Mucosa of gallbladder (tissue), 1 donor: Measurements from ENCODE around the gene N4BP2L1. TPM values are rescaled to one million over a fixed set of nuclear protein-coding genes. Genes with fewer than 3 reads are reported as not detected.

ENCODE experiments used
- DNase-seq: peaks from one replicate; pipeline ENCODE4 v3.0.0-alpha.2; 2020; ENCODE audit warnings: low spot score
- total RNA-seq: library from RNA; stranded (reverse); gene quantifications from one replicate; pipeline ENCODE4 v1.2.1, GENCODE V29; 2021
- donor health status: DM: no; HTN: no; CAD: no.

The N4BP2L1 gene
- total RNA-seq, result 7.2 TPM

- DNase-seq, result peak; percentile 70
Measured at GRCh38 chr13:32427852-32428580, at the start of gene N4BP2L1. TSS of gene N4BP2L1 (minus strand) at chr13:32428130. CDS start at chr13:32428082, 48 bp downstream.

GRCh38 chr13:32476892-32477291 lies 49.0 kb upstream of the N4BP2L1 start:
- DNase-seq, result no peak

GRCh38 chr13:32476021-32476731 lies 48.2 kb upstream of the N4BP2L1 start:
- DNase-seq, result no peak

- no peak for DNase-seq
Measured at GRCh38 chr13:32474999-32475792, 47.3 kb upstream of the N4BP2L1 start.

GRCh38 chr13:32473650-32474049 lies 45.7 kb upstream of the N4BP2L1 start:
- DNase-seq, result no peak

- DNase-seq, result no peak
Measured at GRCh38 chr13:32472194-32472621, 44.3 kb upstream of the N4BP2L1 start.

- DNase-seq, result no peak
Measured at GRCh38 chr13:32471187-32471922, 43.4 kb upstream of the N4BP2L1 start.

- DNase-seq, result no peak
Measured at GRCh38 chr13:32468502-32469142, 40.7 kb upstream of the N4BP2L1 start.

- DNase-seq, result no peak
Measured at GRCh38 chr13:32456591-32456990, 28.7 kb upstream of the N4BP2L1 start.

GRCh38 chr13:32455594-32455903 lies 27.6 kb upstream of the N4BP2L1 start:
- DNase-seq, result no peak

- no peak for DNase-seq
Measured at GRCh38 chr13:32454886-32455593, 27.1 kb upstream of the N4BP2L1 start.

- no peak for DNase-seq
Measured at GRCh38 chr13:32453981-32454380, 26.1 kb upstream of the N4BP2L1 start.

GRCh38 chr13:32448972-32449371 lies 21.0 kb upstream of the N4BP2L1 start:
- DNase-seq, result no peak

- DNase-seq, result no peak
Measured at GRCh38 chr13:32447894-32448623, 20.1 kb upstream of the N4BP2L1 start.

- DNase-seq, result no peak
Measured at GRCh38 chr13:32446773-32447465, 19.0 kb upstream of the N4BP2L1 start.

- no peak for DNase-seq
Measured at GRCh38 chr13:32446220-32446619, 18.3 kb upstream of the N4BP2L1 start.

- no peak for DNase-seq
Measured at GRCh38 chr13:32445461-32445860, 17.5 kb upstream of the N4BP2L1 start.

GRCh38 chr13:32443111-32443510 lies 15.2 kb upstream of the N4BP2L1 start:
- peak; percentile 32 for DNase-seq

GRCh38 chr13:32438871-32439270 lies 10.9 kb upstream of the N4BP2L1 start:
- no peak for DNase-seq
